NCI-H2227 treated with DMSO at 0.1 percent for 48 hours (cell line): Measurements from ENCODE around the gene NAPG.
"Not testable (repeated sequence)": the region's sequence is repeated elsewhere in the genome, so short reads cannot be mapped to it uniquely, and the experiment has no call there.

ENCODE experiments used
- DNase-seq: peaks from one replicate; lab custom pipeline; 2025; lab: John Stamatoyannopoulos, UW

The NAPG gene

GRCh38 chr18:10579079-10579867 is 53.4 kb downstream of the NAPG start:
- DNase-seq: no peak

DNA sequence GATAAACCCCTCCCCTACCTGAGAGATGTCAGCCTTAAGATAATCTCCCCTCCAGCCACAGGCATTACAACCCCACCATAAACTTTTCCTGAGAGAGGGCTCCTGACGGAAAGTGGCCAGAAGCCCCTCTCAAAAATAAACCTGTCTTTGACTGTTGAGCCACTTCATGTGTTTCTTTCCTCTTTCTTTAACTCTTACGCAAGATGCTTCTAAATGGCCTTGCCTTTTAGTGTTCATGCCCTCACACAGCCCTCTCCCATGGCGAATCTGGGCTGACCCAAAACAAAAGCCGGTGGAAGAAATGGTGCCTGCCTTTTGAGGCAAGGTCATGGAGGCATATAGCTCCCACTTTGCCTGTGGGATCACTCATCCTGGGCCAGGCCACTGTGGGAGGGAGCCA is 54.4 kb downstream of the NAPG start:
- DNase-seq: no peak

GRCh38 chr18:10585260-10585659 is 59.4 kb downstream of the NAPG start:
- no peak for DNase-seq

DNA sequence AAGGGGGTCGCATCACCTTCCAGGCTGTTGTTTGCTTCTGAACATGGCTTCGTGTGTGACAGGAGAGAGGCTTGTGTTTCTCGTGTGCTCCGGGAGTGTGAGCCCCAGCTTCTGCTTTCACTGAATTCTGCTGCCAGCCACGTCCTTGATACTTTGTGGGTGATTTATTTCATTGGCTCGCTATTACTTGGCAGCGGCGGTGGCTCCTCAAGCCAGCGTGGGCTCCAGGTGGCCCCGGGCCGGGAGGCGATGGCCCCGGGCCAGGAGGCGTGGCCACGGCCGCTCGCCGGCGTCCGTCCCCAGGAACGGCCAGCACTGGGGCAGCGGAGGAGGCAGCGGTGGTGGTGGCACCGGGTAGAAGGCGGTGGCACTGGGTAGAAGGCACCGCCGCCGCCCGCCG is 63.1 kb downstream of the NAPG start:
- no peak for DNase-seq

GRCh38 chr18:10590412-10590811 is 64.6 kb downstream of the NAPG start:
- no peak for DNase-seq

- no peak for DNase-seq
Measured at GRCh38 chr18:10591896-10592295, 66.1 kb downstream of the NAPG start.

- DNase-seq: not testable (repeated sequence)
Measured at GRCh38 chr18:10593366-10594022, 67.7 kb downstream of the NAPG start.

DNA sequence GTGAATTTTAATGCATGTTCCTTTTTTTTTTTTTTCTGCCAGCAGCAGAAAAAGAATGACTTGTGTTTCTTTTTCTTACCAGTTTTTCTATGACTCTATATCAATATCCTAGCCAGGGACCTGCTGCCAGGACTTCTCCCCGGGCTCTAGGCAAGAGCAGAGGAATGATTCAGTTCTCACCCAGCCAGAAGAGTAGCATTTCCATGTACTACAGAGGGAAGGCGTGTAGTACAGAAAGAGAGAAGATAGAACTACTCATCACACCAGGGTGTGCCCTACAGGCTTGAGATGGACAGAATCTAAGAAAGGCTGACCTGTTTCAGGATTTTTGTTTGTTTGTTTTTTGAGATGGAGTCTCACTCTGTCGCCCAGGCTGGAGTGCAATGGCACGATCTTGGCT is 70.1 kb downstream of the NAPG start:
- not testable (repeated sequence) for DNase-seq

DNA sequence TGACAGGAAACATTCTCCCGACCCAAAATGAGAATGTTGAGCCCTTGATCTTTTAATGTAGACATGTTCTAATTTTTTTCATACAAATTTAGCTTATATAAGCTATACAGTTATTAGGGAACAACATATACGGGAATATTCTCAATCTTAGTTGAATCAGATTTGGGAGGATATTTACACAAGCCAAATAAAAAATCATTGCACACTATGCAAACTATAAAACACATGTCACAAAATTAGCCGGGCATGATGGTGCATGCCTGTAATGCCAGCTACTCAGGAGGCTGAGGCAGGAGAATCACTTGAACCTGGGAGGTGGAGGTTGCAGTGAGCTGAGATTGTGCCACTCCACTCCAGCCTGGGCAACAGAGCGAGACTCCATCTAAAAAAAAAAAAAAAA is 71.9 kb downstream of the NAPG start:
- not testable (repeated sequence) for DNase-seq

GRCh38 chr18:10600701-10601100 is 74.9 kb downstream of the NAPG start:
- DNase-seq: not testable (repeated sequence)
